Thyroid gland (tissue), 4 donors: ENCODE measurements around the gene PRRX1.

Experiments
- CTCF ChIP-seq, 6 experiments: fragments of 200-600 bp in 3 of 6; fragments of 450-650 bp in 3 of 6; sonication (generic) in 3 of 6; IDR thresholded peaks; one replicate each; pipeline ENCODE4 v1.5.1; 2016 to 2019; ENCODE audit warnings: antibody characterized with exemption in 6 of 6, mild to moderate bottlenecking in 2 of 6, inconsistent platforms in 1 of 6, moderate library complexity in 1 of 6
- POLR2A ChIP-seq, 2 donors: fragments of 450-650 bp; IDR thresholded peaks; one replicate each; pipeline ENCODE4 v1.6.1; 2017; ENCODE audit warnings: antibody characterized with exemption in 2 of 2, mild to moderate bottlenecking in 2 of 2, moderate library complexity in 1 of 2

GRCh38 chr1:170731566-170732251 lies 67.8 kb downstream of the PRRX1 start:
- TF ChIP-seq POLR2A (IDR thresholded peaks at IDR 0.05), result no peak
- no peak for TF ChIP-seq CTCF (IDR thresholded peaks at IDR 0.05)
